Fibroblast of pulmonary artery (primary cell): Measurements from ENCODE around the gene NUDT16L1.

Experiments used
- DNase-seq: peaks from one replicate; pipeline ENCODE4 v3.0.0-alpha.2; 2010; ENCODE audit warnings: low read depth
- H3K4me3 ChIP-seq: replicated peaks from 2 replicates; pipeline ENCODE4 v1.5.1; 2011; ENCODE audit warnings: low read depth, mild to moderate bottlenecking, control low read depth, low read length, moderate library complexity
- TF ChIP-seq, protein P1 (sequence below): IDR thresholded peaks from 2 replicates; pipeline ENCODE4 v1.5.1; 2011; ENCODE audit warnings: mild to moderate bottlenecking, control low read depth, low read length, inconsistent platforms; ENCODE audit errors: missing control alignments

The NUDT16L1 gene

DNA sequence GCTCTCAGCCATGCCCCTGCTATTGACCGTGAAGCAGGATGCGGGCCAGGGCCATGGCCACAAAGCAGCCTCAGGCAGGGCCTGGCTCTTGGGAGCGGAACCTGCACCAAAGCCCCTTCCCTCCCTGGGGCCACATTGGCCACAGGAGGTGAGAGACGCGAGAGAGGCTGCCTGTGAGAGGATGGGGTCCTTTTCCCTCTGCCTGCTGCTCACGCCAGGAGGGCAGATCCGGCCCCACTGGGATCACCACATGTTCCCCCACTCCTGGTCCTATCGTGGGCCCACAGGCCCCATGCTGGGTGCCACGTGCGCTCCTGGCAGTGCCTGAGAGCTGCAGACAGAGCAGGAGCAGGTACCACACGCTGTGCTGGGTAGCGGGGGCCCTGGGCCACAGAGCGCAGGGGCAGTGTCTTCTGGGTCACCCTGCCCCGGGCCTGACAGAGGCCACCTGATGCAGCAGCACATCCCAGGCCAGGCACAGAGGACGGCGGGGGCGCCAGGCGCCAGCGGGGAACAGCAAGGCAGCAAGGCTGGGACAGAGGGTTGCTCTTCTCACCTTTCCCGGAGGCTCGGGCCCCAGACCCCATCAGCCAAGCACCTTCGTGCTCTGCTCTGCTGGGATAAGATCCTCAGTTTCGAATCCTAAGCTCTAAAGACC is 9.2 kb upstream of the NUDT16L1 start:
- H3K4me3 ChIP-seq: no peak overlapping the region

GRCh38 chr16:4684763-4685162 is 8.6 kb upstream of the NUDT16L1 start:
- DNase-seq: no peak
- TF ChIP-seq, protein P1, sequence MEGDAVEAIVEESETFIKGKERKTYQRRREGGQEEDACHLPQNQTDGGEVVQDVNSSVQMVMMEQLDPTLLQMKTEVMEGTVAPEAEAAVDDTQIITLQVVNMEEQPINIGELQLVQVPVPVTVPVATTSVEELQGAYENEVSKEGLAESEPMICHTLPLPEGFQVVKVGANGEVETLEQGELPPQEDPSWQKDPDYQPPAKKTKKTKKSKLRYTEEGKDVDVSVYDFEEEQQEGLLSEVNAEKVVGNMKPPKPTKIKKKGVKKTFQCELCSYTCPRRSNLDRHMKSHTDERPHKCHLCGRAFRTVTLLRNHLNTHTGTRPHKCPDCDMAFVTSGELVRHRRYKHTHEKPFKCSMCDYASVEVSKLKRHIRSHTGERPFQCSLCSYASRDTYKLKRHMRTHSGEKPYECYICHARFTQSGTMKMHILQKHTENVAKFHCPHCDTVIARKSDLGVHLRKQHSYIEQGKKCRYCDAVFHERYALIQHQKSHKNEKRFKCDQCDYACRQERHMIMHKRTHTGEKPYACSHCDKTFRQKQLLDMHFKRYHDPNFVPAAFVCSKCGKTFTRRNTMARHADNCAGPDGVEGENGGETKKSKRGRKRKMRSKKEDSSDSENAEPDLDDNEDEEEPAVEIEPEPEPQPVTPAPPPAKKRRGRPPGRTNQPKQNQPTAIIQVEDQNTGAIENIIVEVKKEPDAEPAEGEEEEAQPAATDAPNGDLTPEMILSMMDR: no peak
- no peak overlapping the region for H3K4me3 ChIP-seq

More for the DNA sequence above, 9.2 kb upstream of the NUDT16L1 start:
- no peak for DNase-seq
- TF ChIP-seq, protein P1: no peak

DNA sequence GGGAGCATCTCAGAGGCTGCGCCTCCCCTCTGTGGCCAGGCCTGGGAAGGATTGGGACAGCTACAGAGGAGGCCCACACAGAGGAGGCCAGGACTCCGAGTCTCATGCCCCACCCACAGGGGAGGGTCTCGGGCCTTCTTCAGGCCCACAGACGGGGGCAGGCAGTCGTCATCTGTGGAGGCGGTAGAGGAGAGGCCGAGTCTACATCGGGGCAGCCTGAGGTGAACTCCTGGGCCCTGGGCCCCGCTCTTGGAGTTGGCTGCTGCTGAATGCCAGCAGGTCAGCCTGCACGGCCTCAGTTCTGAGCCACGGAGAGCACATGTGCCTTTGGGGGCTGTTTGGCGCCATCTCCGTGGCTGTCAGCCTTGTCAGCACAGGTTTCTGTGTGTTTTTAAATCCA is 8.1 kb upstream of the NUDT16L1 start:
- no peak overlapping the region for H3K4me3 ChIP-seq
- no peak for DNase-seq
- TF ChIP-seq, protein P1: no peak

DNA sequence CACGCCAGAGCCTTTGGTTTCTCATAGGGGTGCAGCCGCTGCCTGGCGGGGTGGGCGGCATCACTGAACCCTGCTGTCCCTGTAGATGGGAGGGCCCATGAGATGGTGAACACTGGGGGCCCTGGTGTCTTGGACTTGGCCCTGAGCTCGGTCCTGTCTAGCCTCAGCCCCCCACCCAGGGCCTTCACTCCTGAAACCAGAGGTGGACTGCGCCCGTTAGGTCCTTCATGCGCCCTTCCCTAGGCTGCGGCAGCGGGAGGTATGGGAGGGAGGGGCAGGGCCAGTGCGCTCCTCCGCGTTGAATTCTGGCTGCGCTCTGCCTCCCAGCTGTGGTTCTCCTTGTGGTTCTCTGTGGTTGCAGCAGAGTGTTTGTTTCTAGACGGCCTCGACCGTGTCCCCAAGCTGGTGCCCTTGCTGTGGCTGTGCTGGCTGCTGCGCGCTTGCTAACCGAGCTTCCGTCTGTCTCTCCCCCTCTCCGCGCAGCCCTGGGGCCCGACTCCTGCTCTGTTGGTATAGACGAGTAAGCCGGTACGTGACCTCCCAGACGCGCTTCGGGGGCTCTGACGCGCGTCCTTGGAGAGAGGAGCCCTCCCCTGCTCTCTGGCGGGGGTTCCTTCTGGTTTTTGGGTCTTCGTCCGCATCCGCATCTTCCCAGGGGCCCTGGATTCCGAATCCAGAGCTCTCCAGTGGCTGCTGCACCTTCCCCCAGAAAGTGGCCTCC is 7.4 kb upstream of the NUDT16L1 start:
- no peak for DNase-seq
- TF ChIP-seq, protein P1: no peak
- no peak overlapping the region for H3K4me3 ChIP-seq

DNA sequence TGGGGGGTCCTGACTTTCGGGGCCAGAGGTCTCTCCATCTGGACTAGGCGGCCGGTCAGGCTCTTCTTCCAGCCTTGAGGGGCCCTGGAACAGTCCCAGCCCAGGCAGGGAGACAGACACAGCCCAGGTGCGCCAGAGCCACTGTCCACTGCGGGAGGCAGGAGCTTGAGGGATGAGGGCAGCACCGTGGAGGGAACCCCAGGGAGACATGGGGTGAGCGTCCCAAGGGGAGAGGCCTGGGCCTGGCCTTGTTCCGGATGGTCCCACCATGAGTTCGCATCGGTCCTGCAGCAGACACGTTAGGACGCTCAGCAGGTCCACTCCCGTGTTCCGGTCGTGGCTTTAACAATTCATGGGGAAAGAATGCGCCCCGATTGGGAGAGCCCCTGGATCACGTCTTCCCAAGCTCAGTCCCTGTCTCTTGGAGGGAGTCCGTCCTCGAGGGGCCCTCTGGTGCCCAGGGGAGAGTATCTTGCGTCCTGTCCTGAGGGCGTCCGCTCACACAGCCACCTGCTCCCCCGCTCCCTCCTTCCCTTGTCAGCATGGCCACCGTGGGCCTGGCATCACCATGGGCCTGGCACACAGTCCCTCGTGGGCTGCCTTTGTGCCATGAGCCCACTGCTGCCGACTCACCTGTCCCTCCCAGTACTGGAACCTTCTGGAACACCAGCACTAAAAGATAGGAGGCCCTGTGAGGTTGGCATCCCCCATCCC is 6.7 kb upstream of the NUDT16L1 start:
- TF ChIP-seq, protein P1: no peak
- no peak overlapping the region for H3K4me3 ChIP-seq
- no peak for DNase-seq

GRCh38 chr16:4687416-4687815 is 5.9 kb upstream of the NUDT16L1 start:
- no peak for DNase-seq
- TF ChIP-seq, protein P1: no peak
- H3K4me3 ChIP-seq: no peak overlapping the region
